HG03439 (cell line): ENCODE data around the gene CHAT.

Experiments used
- ATAC-seq: cut with Tn5 transposase; IDR thresholded peaks from one replicate; pipeline ENCODE4 v1.9.1; 2021; ENCODE audit warnings: mild to moderate bottlenecking, moderate library complexity; ENCODE audit not compliant: unreplicated experiment

CHAT gene

GRCh38 chr10:49611816-49612512 lies 1.9 kb upstream of the CHAT start:
- ATAC-seq: no peak

- no peak for ATAC-seq
These were observed 1.2 kb upstream of the CHAT start for GRCh38 chr10:49612513-49613164.

GRCh38 chr10:49613165-49613881 lies 514 bp upstream of the CHAT start:
- no peak for ATAC-seq

GRCh38 chr10:49614242-49615198 lies 683 bp downstream of the CHAT start:
- ATAC-seq: no peak

- ATAC-seq: no peak
These were observed 1.4 kb downstream of the CHAT start for GRCh38 chr10:49615213-49615612.

- ATAC-seq: no peak
These were observed 1.9 kb downstream of the CHAT start for GRCh38 chr10:49615721-49616120.

- ATAC-seq: no peak
These were observed 2.7 kb downstream of the CHAT start for GRCh38 chr10:49616421-49617101.

GRCh38 chr10:49617121-49618020 lies 3.5 kb downstream of the CHAT start:
- ATAC-seq: no peak

GRCh38 chr10:49618821-49619220 lies 5.0 kb downstream of the CHAT start:
- ATAC-seq: no peak

- no peak for ATAC-seq
These were observed 5.8 kb downstream of the CHAT start for GRCh38 chr10:49619613-49620012.

GRCh38 chr10:49620286-49620810 lies 6.5 kb downstream of the CHAT start:
- no peak for ATAC-seq

GRCh38 chr10:49620841-49621378 lies 7.1 kb downstream of the CHAT start:
- ATAC-seq: no peak

- ATAC-seq: no peak
These were observed 7.7 kb downstream of the CHAT start for GRCh38 chr10:49621561-49621960.

- ATAC-seq: no peak
These were observed 8.9 kb downstream of the CHAT start for GRCh38 chr10:49622426-49623425.

- ATAC-seq: no peak
These were observed 10.8 kb downstream of the CHAT start for GRCh38 chr10:49624629-49625028.

GRCh38 chr10:49625411-49625810 lies 11.6 kb downstream of the CHAT start:
- ATAC-seq: no peak

- no peak for ATAC-seq
These were observed 13.2 kb downstream of the CHAT start for GRCh38 chr10:49627038-49627437.
